ENCODE results near the gene GFRAL.
"Not testable (repeated sequence)": the region's sequence is repeated elsewhere in the genome, so short reads cannot be mapped to it uniquely, and the experiment has no call there.

GFRAL gene

GRCh38 chr6:55327169-55327568 is at the start of gene GFRAL:
GFRAL (plus strand) TSS chr6:55327469; CDS start chr6:55327555, 86 bp downstream.
- no peak for DNase-seq

GRCh38 chr6:55277646-55278045 is 49.6 kb upstream of the GFRAL start:
- no peak for DNase-seq

DNA sequence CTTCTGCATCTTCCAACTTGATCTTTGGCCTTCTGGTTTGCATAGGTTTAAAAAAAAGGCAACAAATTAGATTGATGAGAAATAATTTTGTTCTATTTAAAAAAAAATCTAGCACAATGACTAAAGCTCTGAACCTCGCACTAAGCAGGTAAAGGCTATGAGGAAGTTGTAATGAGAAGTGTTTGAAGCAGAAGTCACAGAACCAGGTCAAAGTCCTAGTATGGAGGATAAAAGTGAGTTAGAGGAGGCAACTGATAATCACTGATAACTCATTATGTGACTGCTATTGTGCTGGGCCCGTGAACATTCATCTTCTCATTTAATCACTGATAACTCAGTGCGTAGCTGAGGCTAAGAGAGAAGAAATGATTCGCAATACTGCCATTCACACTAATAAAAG is 46.1 kb upstream of the GFRAL start:
- DNase-seq: no peak

GRCh38 chr6:55282115-55282514 is 45.2 kb upstream of the GFRAL start:
- no peak for DNase-seq

GRCh38 chr6:55286824-55287223 is 40.4 kb upstream of the GFRAL start:
- DNase-seq: no peak

GRCh38 chr6:55290736-55291135 is 36.5 kb upstream of the GFRAL start:
- no peak for DNase-seq

GRCh38 chr6:55293116-55293515 is 34.2 kb upstream of the GFRAL start:
- no peak for DNase-seq

DNA sequence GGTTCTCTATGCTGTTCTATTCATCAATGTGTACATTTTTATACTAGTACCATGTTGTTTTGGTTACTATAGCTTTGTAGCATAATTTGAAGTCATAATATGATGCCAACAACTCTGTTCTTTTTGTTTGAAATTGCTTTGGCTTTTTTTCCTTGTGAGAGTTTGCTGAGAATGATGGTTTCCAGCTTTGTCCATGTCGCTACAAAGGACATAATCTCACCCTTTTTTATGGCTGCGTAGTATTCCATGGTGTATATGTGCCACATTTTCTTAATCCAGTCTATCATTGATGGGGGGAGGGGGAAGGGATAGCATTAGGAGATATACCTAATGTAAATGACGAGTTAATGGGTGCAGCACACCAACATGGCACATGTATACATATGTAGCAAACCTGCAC is 30.1 kb upstream of the GFRAL start:
- not testable (repeated sequence) for DNase-seq

GRCh38 chr6:55299286-55299985 is 27.8 kb upstream of the GFRAL start:
- DNase-seq: no peak

DNA sequence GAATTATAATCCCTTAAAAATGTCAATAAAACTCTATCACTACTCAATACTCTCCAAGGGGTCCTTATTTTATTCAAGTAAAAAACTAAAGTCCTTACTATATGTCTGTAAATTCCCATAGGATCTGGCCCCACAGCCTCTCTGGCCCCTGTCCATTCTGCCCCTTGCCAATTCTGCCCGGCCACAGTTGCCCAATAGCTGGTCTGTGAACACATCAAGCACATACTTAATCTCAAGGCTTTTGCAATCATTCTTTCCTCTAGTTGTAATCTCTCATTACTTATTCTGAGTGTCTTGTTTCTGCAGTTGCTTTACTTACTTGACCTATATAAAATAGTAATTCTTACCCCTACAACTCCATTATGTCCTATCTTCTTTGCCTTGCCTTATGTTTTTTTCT is 22.5 kb upstream of the GFRAL start:
- no peak for DNase-seq

DNA sequence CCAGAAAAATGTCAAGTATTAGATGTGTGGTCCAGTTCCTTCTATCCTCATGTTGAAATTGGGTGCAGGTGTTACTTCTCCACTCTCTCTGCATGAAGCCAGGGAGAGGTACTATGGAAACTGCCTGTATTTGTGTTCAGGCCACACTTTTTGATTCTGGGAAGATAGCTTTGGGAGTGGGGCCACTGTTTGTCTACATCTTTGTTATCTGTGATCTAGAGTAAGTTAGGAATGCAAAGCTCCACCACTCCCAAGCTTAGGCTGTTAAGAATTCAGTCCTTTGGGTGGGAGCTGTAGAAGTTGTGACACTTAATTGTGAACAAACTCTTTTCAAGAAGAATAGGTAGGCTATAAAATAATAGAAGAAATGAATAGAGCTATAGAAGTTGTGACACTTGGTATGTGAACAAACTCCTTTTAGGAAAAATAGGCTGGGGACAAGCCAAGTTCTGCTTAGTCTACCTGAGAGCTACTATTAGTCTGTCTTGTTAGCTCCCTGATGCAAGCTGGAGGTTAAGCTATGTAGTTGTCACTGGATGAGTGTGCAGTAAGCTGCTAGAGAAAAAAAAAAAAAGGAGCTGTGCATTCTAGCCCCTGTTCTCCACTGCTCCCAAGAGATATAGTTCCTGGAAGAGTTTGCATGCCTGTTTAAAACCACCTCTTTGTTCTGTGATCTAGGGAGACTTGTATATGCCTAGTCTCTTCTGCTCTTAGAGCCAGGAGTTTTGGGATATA is 7.1 kb upstream of the GFRAL start:
- DNase-seq: no peak

- DNase-seq: no peak
These were observed 6.6 kb upstream of the GFRAL start for GRCh38 chr6:55320696-55321086.

GRCh38 chr6:55377150-55377549 is 49.9 kb downstream of the GFRAL start:
- DNase-seq: no peak

DNA sequence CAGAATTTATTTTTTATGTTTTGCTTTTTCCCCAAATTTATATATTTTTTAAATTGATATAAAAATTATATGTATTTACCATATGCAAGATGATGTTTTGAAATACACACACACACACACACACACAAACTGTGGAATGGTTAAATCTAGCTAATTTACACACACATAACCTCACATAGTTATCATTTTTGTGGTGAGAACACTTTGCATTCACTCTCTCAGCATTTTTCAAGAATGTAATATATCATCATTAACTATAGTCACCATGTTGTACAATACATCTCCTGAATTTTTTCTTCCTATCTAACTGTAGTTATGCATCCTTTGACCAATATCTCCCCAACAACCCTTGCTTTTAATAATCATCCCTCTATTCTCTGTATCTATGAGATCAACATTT is 52.2 kb downstream of the GFRAL start:
- DNase-seq: no peak

- DNase-seq: no peak
These were observed 52.6 kb downstream of the GFRAL start for GRCh38 chr6:55379895-55380294.

GRCh38 chr6:55388211-55388610 is 60.9 kb downstream of the GFRAL start:
- no peak for DNase-seq

DNA sequence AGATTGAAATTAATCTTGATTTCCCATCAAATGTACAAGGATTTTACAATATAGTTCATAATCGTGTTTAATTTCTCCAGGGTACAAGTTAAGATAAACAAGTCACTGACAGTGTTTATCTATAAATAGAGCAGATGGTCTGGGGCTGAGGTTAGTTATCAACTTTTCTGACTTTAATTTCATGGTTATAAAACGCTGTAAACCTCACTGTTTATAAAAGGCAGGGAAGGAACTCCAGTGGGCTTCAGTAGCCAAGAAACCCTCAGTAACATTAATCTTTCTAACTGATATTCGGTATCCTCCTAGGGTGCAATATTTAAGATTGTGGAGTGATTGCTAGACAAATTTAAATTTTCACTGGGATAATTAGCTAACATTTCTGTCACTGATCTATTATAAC is 68.6 kb downstream of the GFRAL start:
- DNase-seq: no peak

DNA sequence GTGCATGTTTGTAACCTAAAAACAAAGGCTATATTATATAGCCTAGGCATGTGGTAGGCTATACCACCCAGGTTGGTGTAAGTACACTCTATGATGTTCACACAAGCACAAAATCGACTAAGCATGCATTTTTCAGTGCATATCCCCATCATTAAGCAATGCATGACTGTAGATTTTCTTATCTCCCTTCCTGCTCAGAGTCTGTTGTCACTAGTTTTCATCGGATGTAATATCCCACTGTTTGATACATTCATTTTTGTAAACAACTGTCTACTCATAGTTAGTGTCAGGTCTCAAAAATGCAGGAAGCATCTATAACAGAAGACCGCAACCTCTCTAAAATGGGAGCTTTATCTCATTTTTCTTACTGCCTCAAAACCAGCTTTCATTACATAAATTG is 70.7 kb downstream of the GFRAL start:
- no peak for DNase-seq

DNA sequence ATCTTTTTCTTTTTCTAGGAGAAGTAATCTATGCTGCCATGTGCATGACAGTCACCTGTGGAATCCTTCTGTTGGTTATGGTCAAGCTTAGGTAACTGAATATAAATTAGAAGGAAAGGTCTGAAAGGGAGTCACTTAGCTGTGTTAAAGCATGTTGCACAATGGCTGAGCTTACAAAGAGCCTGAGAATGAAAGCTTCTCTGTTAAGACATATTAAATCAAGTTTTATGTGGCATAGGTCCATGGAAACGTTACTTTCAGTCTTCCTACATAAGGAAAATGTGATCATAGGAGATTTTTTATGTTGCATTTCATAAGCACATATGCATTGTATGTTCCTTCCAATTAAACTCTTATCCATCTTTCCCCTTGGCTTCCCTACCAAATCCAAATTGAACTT is 72.1 kb downstream of the GFRAL start:
- no peak for DNase-seq

GRCh38 chr6:55405474-55406235 is 78.4 kb downstream of the GFRAL start:
- no peak for DNase-seq

GRCh38 chr6:55410674-55411073 is 83.4 kb downstream of the GFRAL start:
- DNase-seq: no peak

DNA sequence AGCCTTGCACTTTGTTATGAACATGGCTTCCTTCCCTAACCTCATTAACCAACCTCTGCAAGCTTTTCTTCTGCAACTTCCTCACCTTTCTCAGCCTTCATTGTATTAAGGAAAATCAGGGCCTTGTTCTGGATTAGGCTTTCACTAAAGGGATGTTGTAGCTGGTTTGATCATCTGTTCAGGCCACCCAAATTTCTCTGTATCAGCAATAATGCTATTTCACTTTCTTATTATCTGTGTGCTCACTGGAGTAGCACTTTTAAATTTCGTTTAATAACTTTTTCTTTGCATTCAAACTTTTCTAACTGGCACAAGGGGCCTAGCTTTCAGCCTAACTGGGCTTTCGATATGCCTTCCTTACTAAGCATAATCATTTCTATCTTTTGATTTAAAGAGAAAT is 96.7 kb downstream of the GFRAL start:
- no peak for DNase-seq

- no peak for DNase-seq
These were observed 106.3 kb downstream of the GFRAL start for GRCh38 chr6:55433446-55434130.
